Stimulated activated naive CD4-positive, alpha-beta T cell treated with Interleukin-2 at 50 U/mL for 16 hours (primary cell): ENCODE results near the gene RAD18.

ENCODE experiments used
- DNase-seq: peaks from one replicate; lab custom pipeline; 2025; lab: John Stamatoyannopoulos, UW

RAD18 gene

DNA sequence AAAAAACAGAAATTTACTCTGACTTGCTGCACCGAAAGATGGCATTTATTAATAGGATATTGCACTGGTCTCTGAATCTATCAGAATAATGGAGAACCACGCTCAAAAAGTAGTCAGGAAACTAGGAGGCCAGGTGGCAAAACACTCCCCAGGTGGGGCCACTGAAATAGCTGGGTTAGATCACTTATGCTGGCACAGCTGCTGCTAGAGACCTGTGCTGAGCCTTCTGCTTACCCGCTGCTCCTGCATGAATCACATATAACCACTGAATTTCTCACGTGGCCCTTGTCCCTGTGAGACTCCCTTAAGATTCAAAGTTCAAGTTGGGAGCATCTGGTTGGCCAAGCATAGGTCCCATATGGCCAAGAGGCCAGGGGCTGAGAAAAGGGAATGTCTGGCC lies 127.9 kb downstream of the RAD18 start:
- no peak for DNase-seq

DNA sequence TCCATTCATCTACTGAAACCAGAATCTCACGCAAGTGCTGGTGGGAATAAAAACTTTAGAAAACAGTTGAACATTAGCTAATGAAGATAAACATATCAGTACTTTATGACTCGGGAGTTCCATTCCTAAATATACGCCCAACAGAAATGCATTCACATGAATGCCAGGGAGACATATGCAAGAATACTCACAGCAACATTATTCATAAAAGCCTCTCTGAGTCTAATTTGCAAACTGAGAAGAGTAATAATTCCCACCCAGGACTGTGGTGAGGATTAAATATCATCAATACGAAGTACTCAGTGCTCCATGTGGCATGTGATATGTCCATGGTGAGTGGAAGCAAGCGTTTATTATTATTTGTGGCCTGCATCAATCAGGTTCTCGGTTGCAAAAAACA lies 128.3 kb downstream of the RAD18 start:
- no peak for DNase-seq

DNA sequence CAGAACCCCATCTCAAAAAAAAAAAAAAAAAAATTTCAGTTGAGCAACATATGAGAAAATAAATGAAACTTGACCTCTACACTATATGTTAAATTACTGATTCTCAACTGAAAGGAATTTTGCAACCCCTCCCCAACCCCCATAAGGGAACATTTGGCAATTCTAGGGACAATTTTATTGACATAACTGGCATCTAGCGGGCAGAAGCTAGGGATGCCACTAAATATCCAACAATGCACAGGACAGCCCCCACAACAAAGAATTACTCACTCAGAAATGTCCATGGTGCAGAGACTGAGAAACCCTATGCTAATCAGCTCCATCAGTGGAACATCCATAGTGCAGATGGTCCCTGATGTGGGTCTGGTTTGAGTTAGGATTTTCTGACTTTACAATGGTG lies 135.6 kb downstream of the RAD18 start:
- no peak for DNase-seq
